MM.1S (cell line): Measurements from ENCODE around the gene HIBCH.
"Not testable (repeated sequence)": the region's sequence is repeated elsewhere in the genome, so short reads cannot be mapped to it uniquely, and the experiment has no call there.

Experiments
- EZH2 ChIP-seq: fragments of 300-600 bp; sonication (generic); optimal IDR thresholded peaks from 2 replicates; pipeline ENCODE3; 2017; ENCODE audit warnings: low read depth, mild to moderate bottlenecking, antibody characterized with exemption, low read length, mixed read lengths
- TF ChIP-seq, protein P1 (sequence below): fragments of 300-600 bp; sonication (generic); IDR thresholded peaks from 2 replicates; pipeline ENCODE4 v1.5.1; 2016; ENCODE audit warnings: antibody characterized with exemption, low read length, mixed read lengths

DNA sequence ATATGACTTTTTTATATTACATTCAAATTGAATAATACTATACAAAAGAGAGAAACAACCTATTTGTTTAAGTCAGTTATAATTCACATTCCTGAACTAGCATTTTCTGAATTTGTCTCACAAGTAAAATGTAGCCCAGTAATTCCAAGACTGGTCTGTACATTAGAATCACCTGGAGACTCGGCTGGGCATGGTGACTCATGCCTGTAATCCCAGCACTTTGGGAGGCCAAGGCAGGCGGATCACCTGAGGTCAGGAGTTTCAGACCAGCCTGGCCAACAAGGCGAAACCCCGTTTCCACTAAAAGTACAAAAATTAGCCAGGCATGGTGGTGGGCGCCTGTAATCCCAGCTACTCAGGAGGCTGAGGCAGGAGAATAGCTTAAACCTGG lies 7.0 kb downstream of the HIBCH start:
- TF ChIP-seq, protein P1, sequence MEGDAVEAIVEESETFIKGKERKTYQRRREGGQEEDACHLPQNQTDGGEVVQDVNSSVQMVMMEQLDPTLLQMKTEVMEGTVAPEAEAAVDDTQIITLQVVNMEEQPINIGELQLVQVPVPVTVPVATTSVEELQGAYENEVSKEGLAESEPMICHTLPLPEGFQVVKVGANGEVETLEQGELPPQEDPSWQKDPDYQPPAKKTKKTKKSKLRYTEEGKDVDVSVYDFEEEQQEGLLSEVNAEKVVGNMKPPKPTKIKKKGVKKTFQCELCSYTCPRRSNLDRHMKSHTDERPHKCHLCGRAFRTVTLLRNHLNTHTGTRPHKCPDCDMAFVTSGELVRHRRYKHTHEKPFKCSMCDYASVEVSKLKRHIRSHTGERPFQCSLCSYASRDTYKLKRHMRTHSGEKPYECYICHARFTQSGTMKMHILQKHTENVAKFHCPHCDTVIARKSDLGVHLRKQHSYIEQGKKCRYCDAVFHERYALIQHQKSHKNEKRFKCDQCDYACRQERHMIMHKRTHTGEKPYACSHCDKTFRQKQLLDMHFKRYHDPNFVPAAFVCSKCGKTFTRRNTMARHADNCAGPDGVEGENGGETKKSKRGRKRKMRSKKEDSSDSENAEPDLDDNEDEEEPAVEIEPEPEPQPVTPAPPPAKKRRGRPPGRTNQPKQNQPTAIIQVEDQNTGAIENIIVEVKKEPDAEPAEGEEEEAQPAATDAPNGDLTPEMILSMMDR, result not testable (repeated sequence)
- not testable (repeated sequence) for TF ChIP-seq EZH2
